HG03097 (cell line): ENCODE data around the gene CDK17.
A peak's percentile ranks its signal among the peaks of the same experiment; 100 is the strongest.
"Not testable (repeated sequence)": the region's sequence is repeated elsewhere in the genome, so short reads cannot be mapped to it uniquely, and the experiment has no call there.

ENCODE experiments used
- ATAC-seq: cut with Tn5 transposase; IDR thresholded peaks from one replicate; pipeline ENCODE4 v1.9.1; 2021; ENCODE audit not compliant: unreplicated experiment, low FRiP score

Gene CDK17

GRCh38 chr12:96360550-96360949 lies 39.7 kb downstream of the CDK17 start:
- ATAC-seq: no peak

GRCh38 chr12:96359328-96359727 lies 40.9 kb downstream of the CDK17 start:
- ATAC-seq: no peak

GRCh38 chr12:96356831-96357230 lies 43.4 kb downstream of the CDK17 start:
- no peak for ATAC-seq

GRCh38 chr12:96354844-96355534 lies 45.2 kb downstream of the CDK17 start:
- ATAC-seq: no peak

- ATAC-seq: no peak
Measured at GRCh38 chr12:96354326-96354725, 45.9 kb downstream of the CDK17 start.

GRCh38 chr12:96352161-96352835 lies 47.9 kb downstream of the CDK17 start:
- no peak for ATAC-seq

- ATAC-seq: peak; percentile 41
Measured at GRCh38 chr12:96350982-96351381, 49.3 kb downstream of the CDK17 start.

- no peak for ATAC-seq
Measured at GRCh38 chr12:96347130-96347699, 53.0 kb downstream of the CDK17 start.

GRCh38 chr12:96346716-96347115 lies 53.5 kb downstream of the CDK17 start:
- not testable (repeated sequence) for ATAC-seq

- no peak for ATAC-seq
Measured at GRCh38 chr12:96344124-96344695, 56.0 kb downstream of the CDK17 start.

- ATAC-seq: no peak
Measured at GRCh38 chr12:96343347-96343954, 56.8 kb downstream of the CDK17 start.

GRCh38 chr12:96339666-96340065 lies 60.6 kb downstream of the CDK17 start:
- ATAC-seq: not testable (repeated sequence)

- ATAC-seq: no peak
Measured at GRCh38 chr12:96338852-96339471, 61.3 kb downstream of the CDK17 start.

GRCh38 chr12:96337953-96338352 lies 62.3 kb downstream of the CDK17 start:
- ATAC-seq: no peak

GRCh38 chr12:96336489-96336888 lies 63.8 kb downstream of the CDK17 start:
- ATAC-seq: no peak

- peak; percentile 79 for ATAC-seq
Measured at GRCh38 chr12:96335270-96335669, 65.0 kb downstream of the CDK17 start.

GRCh38 chr12:96334502-96334901 lies 65.7 kb downstream of the CDK17 start:
- ATAC-seq: no peak

- no peak for ATAC-seq
Measured at GRCh38 chr12:96329545-96329944, 70.7 kb downstream of the CDK17 start.

- ATAC-seq: no peak
Measured at GRCh38 chr12:96329018-96329417, 71.2 kb downstream of the CDK17 start.

- no peak for ATAC-seq
Measured at GRCh38 chr12:96327889-96328288, 72.3 kb downstream of the CDK17 start.

- ATAC-seq: no peak
Measured at GRCh38 chr12:96327346-96327745, 72.9 kb downstream of the CDK17 start.
